NCI-H82 (cell line): ENCODE data around the gene CIBAR2.

Experiments
- DNase-seq: peaks from one replicate; lab custom pipeline; 2025; lab: John Stamatoyannopoulos, UW

CIBAR2 gene

DNA sequence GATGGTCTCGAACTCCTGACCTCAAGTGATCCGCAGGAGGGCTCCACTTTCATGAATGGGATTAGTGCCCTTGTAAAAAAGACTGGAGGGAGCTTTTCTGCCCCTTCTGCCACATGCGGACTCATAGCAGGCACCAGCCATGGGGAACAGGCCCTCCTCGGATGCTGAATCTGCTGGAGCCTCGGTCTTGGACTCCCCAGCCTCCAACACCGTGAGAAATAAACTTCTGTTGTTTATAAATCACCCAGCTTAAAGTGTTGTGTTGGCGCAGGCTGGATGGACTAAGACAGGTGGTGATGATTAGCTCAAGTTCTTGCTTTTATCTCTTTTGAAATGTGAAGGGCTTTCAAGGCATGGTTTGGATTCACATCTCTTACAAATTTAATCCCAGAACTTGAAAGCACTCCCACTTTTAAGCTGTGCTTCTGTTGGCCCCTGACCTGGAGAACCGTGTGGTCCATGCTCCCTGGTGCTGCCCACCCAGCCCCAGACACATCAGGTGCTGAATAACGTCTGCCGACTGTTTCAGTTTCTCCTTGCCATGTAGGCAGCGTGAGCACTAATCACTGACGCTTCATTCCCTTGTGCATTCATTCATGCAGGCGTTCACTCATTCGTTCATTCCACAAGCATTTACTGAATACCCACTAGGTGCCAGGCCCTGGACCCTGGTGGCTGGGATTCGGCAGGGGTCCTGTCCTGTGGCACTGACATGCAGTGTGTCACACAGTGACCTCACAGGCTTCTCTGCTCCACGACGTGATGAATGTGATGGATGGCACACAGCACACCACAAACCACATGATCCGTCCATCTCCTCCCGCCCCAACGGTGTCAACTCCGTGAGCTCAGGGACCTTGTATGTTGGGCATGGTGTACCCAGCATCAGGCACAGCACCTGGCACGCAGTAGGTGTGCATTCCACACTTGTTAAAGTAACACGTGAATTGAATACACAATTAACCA, 8.9 kb downstream of the CIBAR2 start:
- DNase-seq: peak; percentile 60

DNA sequence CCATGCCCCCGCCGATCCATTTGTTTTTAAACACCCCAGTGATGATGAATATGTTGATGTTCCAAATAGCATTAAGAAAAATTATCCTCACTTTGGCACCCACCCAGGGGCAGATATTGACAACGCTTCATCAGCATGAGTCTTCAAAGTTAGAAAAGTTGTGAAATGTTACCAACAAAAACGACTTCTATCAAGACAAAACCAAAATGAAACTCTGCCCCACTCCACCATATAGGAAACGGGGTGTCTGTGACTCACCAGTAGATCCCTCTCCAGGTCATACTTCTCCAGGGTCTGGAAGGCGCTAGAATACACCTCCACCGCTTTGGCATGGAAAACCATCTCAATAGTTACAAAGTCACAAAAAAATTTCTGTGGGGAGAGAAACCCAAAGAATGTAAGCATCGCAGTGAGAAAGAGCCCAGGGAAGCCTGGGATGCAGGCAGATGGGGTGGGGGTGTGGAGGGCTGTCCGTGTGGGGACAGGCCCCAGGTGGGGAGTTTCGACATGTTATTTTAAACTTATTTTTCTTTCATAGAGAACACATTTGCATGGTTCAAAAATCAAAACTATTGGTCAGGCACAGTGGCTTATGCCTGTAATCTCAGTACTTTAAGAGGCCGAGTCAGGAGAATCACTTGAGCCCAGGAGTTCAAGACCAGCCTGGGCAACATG, 10.2 kb downstream of the CIBAR2 start:
- no peak for DNase-seq

DNA sequence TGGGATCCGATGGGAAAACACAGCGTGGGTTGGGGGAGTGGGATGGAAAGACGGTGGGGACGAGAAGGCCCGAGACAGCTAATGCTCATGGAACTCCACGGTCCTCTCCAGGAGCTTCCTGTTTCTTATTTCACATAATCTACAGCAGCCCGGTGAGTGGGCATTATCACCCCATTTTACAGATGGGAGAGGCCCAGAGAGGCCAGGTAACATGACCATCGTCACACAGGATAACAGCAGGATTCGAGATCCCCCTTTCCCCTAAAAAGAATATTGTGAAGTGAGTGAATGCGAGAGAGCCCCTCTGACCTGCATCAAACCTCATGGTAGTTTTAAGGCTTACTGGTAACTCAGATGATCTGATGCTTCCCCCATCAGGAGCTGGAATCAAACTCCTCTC, 12.0 kb downstream of the CIBAR2 start:
- no peak for DNase-seq

DNA sequence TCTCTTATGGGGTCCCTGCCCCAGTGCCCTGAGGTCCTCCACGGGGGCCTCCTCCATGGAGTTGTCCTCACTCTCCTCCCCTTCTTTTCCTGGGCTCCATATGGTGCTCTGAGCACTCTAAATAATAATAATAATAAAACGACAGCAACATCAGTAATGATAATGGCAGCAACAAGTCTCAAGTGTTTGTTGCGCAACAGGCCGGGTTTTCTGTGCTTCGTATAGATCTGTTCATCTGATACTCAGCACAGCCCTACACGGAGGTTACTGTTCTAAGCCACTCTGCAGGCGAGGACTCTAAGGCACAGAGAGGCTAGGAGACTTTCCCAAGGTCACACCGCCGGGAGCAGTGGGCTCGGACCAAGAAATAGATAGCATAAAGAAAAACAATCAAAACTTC, 13.7 kb downstream of the CIBAR2 start:
- DNase-seq: no peak

DNA sequence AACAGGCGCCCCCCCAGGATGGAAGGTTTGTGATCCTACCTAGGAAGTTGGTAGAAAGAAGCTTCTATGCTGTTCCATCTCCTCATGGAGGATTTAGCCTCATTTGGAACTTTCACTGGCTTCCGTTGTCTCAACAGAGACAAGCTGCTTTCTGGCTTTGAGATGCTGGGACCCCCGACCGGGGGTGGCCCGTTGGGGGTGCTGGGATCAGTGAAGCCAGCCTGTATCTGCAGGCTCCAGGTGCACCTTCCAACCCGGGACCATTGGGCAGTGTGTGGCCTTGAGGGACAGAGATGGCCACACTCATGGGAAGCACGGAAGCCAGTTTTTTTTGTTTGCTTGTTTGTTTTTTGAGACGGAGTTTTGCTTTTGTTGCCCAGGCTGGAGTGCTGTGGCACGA, 15.4 kb downstream of the CIBAR2 start:
- DNase-seq: no peak

DNA sequence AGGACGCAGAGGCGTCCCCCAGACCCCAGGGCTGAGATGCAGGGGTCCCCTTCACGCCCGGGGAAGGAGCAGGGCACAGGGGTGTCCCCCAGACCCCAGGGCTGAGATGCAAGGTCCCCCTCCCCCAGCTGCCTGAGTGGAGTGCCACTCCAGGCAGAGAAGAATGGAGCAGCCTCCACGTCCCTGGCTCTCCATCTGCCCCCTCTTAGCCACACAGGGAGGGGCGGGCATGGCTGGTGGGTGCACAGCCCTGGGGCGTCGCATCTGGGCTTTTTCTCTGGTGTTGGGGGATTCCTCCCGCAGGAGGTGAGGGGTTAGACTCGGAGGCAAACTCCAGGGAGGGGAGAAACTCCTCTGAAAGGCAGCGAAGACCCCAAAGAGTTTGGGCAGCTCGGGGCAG, 17.5 kb downstream of the CIBAR2 start:
- DNase-seq: no peak

DNA sequence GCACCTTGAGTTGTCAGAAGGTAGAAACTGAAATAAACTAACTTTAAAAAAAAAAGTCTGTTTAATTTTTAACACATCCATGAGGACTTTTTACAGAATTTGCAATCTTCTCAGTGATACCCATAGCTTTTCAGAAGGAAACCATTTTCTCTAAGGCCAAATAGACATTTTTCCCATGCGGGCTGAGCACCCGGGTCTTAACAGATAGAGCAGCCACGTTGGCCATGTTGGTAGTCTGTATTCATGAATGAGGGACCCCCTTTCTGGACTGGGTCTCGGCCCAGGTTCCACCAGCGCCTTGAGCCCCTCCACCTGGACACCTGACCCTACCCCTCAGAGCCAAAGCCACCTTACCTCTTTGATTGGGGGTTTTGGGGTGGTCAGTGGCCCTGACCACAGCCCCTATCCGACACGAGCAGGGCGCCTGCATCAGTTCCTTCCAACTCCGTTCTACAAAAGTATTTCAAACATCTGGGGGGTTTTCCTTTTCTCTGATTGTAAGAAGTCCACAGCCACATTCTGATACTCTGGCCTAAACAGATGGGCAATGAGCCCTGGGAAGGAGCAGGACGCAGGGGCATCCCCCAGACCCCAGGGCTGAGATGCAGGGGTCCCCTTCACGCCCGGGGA, 18.0 kb downstream of the CIBAR2 start:
- DNase-seq: no peak

DNA sequence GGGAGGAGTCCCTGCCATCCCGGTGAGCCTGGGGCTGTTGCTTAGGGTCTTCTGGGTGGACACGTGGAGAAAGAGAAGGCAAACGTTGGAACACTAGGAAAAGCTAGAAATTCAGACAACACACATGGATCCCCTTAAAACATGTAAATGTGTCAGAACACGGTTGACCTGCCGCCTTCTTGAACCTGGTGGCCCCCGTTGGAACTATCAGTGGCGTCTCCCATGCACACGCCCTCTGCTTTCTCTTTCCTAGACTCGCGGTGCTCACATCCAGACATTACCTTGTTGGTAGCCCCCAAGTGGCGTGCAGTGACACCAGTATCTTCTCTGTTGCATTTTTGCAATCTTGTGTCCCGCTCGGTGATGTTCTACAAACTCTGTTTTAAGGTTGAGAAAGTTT, 18.6 kb downstream of the CIBAR2 start:
- DNase-seq: no peak

DNA sequence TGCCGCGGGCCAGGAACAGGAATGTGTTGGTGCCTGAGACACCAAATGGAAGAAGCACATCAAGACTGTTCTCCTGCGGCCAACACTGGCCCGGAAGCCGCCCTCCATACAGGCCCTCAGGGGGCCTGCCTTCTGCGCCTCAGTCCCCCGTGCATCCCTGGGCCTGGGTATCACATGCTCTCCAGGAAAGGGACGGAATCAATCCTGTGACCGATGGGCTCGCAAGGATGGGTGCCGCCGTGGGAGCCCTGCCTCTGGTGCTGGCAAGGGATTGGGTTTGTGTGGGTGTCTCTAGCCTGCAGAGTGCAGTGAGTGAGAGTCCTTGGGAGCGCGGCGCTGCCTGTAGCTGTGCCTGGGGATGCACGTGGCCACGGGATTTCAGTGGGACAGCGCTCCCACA, 19.4 kb downstream of the CIBAR2 start:
- DNase-seq: no peak

DNA sequence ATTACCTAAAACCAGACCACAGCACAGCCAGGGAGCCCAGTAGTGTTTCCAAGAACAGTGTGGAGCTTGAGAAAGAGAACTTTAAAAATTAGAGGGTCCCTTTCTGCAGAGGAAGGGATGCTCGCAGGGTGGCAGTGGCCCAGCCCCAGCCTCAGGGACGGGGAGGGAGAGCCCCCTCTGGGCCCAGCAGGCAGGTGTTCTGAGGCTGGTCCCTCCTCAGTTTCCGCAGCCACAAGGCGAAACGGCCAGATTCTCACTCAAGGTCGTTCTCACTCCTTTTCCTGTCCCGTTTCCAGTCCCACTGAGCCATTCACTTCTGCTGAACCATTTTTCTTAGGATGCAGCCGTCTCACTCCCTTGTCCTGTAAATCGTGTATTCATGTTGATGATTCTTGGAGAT, 20.0 kb downstream of the CIBAR2 start:
- DNase-seq: no peak

DNA sequence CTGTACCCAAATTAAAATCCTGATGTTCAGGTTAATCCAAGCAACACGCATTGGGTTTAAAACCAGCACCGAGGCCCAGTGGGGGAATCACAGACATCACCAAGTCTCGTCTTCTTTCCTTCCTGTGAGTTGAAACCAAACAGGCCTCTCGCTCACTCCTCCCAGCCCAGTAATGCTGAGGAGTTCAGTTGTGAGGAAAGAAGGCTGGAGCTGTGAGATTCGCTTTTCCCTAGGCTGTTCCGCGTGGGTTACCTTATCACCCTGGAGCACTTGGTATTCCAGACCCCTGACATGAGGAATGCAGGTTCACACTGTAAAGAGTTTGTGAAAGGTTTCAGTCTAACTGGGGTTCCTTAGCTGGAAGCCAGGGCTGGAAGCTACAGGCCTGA, 20.8 kb downstream of the CIBAR2 start:
- no peak for DNase-seq

DNA sequence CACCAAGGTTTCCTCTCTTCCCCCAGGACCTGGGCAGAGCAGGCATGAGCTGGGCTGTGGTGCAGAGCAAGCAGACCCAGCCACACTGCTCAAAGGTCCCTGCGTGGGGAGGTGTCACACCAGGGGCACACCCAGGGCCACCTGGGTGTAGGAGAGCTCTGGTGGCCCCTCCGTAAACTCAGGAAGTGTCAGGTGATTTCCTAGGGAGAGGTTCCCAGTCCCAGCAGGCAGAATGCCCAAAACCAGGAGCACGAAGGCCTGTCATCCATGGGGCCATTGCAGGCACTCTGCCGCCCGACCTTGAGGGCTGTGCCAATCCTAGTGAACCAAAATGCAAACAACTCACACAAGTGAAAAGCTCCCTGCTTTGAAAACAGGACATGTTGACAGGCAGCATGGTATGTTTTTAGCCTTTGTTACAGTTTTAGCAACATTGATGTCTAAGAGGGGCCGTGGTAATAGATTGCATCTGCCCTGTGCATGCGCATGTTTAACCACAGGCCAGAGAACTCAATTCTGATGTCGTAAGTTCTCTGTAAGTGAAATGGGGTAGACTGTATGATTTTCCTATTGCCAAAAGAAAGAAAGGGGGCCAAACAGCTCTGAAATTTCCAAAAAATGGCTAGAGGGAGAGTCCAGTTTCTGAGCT, 21.3 kb downstream of the CIBAR2 start:
- DNase-seq: no peak

DNA sequence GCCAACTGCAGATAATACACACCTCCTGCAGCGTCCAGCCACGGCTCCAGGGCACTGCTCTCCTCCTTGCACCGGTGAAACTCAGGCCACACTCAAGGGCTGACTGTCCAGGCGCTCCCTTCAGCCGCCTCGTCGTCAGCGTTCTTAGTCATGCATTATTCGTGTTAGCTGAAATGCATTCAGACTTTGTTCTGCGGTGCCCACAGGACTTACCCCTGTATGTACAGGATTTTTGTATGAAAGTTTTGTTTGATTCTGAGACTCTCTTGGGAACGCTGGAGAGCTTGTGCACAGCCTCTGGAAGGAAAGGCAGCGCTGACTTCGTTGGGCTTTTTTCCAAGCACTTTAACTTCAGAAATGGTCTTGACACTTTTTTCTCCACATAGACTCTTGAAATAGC, 22.1 kb downstream of the CIBAR2 start:
- DNase-seq: no peak

DNA sequence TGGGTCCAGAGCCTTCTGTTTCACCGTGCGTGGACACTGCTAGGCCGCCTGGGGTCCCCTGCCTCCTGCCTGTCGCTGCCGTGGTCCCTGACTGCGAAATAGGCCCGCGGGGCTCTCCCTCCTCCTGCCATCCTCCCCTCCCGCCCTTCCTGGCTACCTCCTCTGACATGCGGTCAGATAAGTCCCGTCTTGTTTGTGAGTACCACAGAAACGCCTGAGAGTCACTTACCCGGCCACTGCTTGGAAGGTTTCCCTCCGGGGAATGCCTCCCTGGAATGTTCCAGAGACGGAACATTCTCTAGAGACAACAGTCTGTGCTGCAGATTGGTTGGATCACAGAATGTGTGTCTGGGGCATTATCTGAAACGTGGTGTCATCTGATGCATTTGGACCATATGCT, 22.7 kb downstream of the CIBAR2 start:
- DNase-seq: no peak

DNA sequence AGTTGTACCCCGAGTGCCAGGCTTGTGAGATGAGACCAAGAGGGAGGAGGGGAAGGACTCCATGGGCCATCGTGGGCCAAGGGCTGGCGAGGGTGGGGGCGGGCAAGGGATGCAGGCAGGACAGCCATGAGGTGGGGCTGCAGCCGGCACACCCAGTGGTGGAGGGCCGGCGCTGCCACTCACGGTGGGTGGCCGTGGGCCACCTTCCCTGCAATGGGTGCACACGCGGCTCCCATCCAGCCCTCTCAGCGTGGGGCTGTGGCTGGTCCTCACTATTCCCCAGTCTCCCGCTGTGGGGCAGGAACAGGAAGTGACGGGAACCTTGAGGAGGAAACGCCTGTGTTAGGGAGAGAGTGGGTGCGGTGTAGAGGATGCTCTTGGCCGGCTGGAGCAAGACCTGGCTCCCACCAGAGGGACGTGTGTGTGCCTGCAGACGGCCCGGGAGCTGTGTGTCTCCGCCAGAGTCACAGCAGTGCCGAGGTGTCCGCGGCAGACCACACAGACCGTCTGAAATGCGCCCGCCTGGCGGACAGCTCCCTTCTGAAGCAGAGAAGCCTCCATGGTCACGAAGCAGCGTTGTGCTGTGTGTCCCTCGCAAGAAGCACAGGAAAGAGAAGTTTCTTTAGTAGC, 23.6 kb downstream of the CIBAR2 start:
- no peak for DNase-seq

DNA sequence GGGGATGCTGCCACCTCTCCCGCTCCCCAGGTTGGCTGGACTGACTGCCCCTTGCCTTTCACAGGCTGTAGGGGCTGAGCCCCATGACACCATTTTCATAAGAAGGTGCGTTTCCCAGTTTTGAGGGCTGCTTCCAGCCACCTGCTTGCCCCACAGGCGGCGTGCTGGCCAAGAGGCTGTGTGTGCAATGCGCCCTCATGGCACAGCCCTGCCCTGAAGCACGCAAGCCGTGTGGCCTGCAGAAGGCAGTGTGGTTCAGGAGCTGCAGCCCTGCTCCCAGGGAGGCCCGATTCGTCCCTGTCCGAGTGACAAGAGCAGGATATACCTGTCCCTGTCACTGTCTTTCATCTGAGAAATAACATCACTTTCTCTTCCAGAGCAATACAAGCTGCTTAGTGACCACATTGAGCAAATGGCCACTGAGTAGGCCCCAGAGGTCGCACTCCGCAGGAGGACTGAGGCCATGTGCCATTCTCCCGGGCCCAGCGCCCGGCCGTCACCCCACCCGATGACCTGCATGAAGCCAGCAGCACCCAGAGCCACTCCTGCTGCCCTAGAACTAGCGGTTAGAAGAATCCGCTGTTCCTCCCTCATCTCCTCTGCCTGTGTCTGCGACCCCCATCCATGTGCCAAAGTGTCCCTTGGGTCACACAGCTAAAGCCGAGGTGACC, 24.2 kb downstream of the CIBAR2 start:
- no peak for DNase-seq

DNA sequence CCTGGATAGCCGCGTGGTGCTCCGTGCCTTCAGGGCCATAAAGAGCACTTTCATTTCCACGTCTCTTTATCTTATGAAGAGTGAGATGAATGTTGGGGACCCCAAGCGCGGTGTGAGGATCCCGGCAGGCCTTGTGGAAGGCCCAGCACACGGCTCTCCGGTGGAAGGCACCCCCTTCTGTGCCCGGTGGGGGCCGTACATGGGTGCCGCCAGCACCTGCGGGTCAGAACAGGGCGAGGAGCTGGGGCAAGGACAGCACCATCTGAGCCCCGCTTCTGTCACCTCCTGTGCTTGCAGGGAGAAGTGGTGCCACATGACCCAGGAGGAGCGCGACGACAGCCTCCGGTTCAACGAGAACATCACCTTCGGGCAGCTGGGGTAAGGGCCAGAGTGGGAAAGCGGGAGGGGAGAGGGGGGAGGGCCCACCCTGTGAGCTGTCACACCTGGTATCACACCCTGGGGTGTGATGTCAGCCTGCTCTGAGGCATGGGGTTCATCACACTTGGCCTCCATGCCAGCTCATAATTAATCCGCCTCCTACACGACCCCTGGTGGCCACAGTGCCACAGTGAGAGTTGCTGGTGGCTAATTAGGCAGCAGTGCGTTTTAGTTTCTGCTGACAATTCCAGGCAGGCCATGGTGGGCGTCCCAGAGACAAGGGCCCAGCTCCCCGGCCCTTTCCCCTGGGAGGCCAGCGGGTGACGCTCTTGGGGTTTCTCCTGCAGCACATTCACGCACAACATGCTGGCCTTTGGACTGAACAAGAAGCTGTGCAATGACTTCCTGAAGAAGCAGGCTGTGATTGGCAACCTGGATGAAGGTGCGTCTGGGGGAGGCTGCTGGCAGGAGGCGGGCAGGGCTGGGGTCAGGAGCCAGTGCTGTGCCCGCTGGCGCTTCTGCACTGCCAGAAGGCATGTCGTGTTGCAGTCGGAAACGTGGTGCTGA, 25.7 kb downstream of the CIBAR2 start:
- peak; percentile 88 for DNase-seq

DNA sequence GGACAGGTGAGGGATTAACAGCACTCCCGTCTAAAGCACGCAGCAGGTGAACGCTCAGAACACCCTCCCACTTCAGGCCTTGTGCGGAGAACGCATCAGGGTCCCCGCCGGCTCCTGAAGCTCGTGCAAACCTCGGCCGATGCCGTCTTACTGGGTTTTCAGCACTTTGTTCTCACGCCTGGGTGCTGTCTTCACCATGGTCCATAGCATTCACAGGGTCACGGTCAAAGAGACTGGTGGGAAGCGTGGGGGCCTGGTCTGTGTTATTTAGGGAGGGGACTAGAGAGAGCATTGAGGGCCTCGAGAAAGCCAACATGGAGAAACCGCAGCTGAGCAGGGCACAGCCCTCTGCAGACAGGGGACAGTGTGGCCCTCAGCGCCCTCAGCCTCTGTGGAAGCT, 26.6 kb downstream of the CIBAR2 start:
- no peak for DNase-seq

DNA sequence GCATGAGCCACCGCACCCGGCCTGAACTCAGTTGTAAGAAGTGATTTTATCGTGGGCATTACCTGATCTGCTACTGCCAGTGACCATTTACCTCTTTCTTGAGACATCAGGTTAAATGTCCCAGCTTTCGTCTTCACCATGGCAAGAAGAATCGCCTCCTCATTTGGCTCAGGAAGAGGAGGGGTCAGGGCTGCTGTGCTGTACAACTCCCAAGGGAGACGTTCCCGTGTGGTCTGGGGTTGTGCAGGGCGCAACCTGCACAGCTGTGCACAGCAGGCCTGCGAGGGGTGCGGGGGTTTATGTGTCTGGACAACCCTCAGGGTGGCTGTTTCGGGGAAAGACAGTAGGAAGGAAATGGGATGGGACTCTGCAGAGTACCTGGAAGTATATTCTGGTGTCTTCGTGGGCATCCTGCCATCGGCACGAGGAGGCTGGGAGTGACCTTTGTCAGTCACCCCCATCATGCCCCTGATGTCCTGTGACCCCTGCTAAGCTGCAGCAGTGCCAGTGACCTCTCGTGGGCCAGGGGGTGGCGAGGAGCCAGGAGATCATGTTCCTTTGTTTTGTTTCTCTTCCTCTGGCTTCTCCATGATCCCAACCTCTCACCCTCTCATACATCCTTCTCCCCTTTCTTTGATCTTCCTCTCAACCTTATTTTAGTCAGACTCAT, 27.3 kb downstream of the CIBAR2 start:
- no peak for DNase-seq
